MM.1S (cell line): Measurements from ENCODE around the gene GOLPH3.

Experiments used
- DNase-seq: peaks from one replicate; pipeline ENCODE4 v3.0.0-alpha.2; 2015
- H2AFZ ChIP-seq: fragments of 300-600 bp; sonication (generic); 2 replicates; pipeline ENCODE4 v1.6.0; 2016; ENCODE audit warnings: antibody characterized with exemption, low read length
- H3F3A ChIP-seq: fragments of 300-600 bp; sonication (generic); 2 replicates; pipeline ENCODE4 v1.6.1; 2016; ENCODE audit warnings: mild to moderate bottlenecking, antibody characterized with exemption, low read length, moderate library complexity, mixed read lengths; ENCODE audit not compliant: insufficient read depth
- H3K27ac ChIP-seq: fragments of 300-600 bp; sonication (generic); 2 replicates; pipeline ENCODE4 v1.5.1; 2016; ENCODE audit warnings: mild to moderate bottlenecking, low read length
- H3K27me3 ChIP-seq: fragments of 300-600 bp; sonication (generic); replicated peaks from 2 replicates; pipeline ENCODE4 v1.6.0; 2016; ENCODE audit warnings: low read length; ENCODE audit not compliant: insufficient read depth
- H3K36me3 ChIP-seq: fragments of 300-600 bp; sonication (generic); replicated peaks from 2 replicates; pipeline ENCODE4 v1.6.1; 2016; ENCODE audit warnings: mild to moderate bottlenecking, low read length, mixed read lengths; ENCODE audit not compliant: insufficient read depth
- H3K4me1 ChIP-seq: fragments of 300-600 bp; sonication (generic); 2 replicates; pipeline ENCODE4 v1.6.1; 2016; ENCODE audit warnings: low read length, mixed read lengths
- H3K4me2 ChIP-seq: fragments of 300-600 bp; sonication (generic); 2 replicates; pipeline ENCODE4 v1.6.0; 2016; ENCODE audit warnings: low read depth, low read length
- H3K4me3 ChIP-seq: fragments of 300-600 bp; sonication (generic); 2 replicates; pipeline ENCODE4 v1.5.1; 2016; ENCODE audit warnings: low read length, mixed read lengths
- H3K79me2 ChIP-seq: fragments of 300-600 bp; sonication (generic); 2 replicates; pipeline ENCODE4 v1.6.1; 2016; ENCODE audit warnings: mixed run types, low read length, mixed read lengths
- H3K9ac ChIP-seq: fragments of 300-600 bp; sonication (generic); 2 replicates; pipeline ENCODE4 v1.6.1; 2016; ENCODE audit warnings: low read length, mixed read lengths
- H3K9me2 ChIP-seq: fragments of 300-600 bp; sonication (generic); replicated peaks from 2 replicates; pipeline ENCODE4 v1.6.1; 2016; ENCODE audit warnings: mild to moderate bottlenecking, low read length, mixed read lengths; ENCODE audit not compliant: insufficient read depth
- H3K9me3 ChIP-seq: fragments of 300-600 bp; sonication (generic); replicated peaks from 2 replicates; pipeline ENCODE4 v1.6.1; 2016; ENCODE audit warnings: mild to moderate bottlenecking, low read length, mixed read lengths; ENCODE audit not compliant: insufficient read depth
- H4K20me1 ChIP-seq: fragments of 300-600 bp; sonication (generic); 2 replicates; pipeline ENCODE4 v1.6.1; 2016; ENCODE audit warnings: mild to moderate bottlenecking, low read length, moderate library complexity, mixed read lengths; ENCODE audit not compliant: insufficient read depth
- EZH2 ChIP-seq: fragments of 300-600 bp; sonication (generic); optimal IDR thresholded peaks from 2 replicates; pipeline ENCODE3; 2017; ENCODE audit warnings: low read depth, mild to moderate bottlenecking, antibody characterized with exemption, low read length, mixed read lengths
- EZH2phosphoT487 ChIP-seq: fragments of 300-600 bp; sonication (generic); IDR thresholded peaks from 2 replicates; pipeline ENCODE4 v1.6.1; 2018; ENCODE audit warnings: antibody characterized with exemption, low read length
- TF ChIP-seq, protein P1 (sequence below): fragments of 300-600 bp; sonication (generic); IDR thresholded peaks from 2 replicates; pipeline ENCODE4 v1.5.1; 2016; ENCODE audit warnings: antibody characterized with exemption, low read length, mixed read lengths

Gene GOLPH3

DNA sequence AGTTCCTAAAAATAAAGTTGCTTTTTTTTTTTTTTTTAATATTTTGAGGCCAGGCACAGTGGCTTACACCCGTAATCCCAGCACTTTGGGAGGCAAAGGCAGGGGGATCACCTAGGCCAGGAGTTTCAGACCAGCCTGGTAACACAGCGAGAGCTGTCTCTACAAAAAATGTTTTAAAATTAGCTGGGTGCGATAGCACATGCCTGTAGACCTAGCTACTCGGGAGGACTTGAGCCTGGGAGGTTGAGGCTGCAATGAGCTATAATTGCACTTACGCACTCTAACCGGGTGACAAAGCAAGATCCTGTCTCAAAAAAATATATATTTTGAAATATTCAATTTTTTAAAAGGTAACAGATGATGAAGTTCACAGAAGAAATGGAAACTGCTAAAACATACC, 22.9 kb downstream of the GOLPH3 start:
- Histone ChIP-seq H3K27me3 (no peaks in the 10 kb centered on the region), H3K9me2 (no peaks in the 10 kb centered on the region), H3K9me3 (no peaks in the 10 kb centered on the region), H3F3A (peaks cover 8% of the 10 kb centered on the region; the same call in 1 of the 2 replicates), H3K4me1 (peaks cover 18% of the 10 kb centered on the region), H3K27ac (no peak overlapping the region), H3K4me3 (no peak overlapping the region), H3K36me3 (peaks cover 3% of the 10 kb centered on the region; the same call in 1 of the 2 replicates), H4K20me1 (peaks cover 68% of the 10 kb centered on the region), H3K4me2 (no peak overlapping the region), H2AFZ (no peak overlapping the region), H3K79me2 (peaks cover 100% of the 10 kb centered on the region), H3K9ac (no peak overlapping the region)
- TF ChIP-seq, protein P1, sequence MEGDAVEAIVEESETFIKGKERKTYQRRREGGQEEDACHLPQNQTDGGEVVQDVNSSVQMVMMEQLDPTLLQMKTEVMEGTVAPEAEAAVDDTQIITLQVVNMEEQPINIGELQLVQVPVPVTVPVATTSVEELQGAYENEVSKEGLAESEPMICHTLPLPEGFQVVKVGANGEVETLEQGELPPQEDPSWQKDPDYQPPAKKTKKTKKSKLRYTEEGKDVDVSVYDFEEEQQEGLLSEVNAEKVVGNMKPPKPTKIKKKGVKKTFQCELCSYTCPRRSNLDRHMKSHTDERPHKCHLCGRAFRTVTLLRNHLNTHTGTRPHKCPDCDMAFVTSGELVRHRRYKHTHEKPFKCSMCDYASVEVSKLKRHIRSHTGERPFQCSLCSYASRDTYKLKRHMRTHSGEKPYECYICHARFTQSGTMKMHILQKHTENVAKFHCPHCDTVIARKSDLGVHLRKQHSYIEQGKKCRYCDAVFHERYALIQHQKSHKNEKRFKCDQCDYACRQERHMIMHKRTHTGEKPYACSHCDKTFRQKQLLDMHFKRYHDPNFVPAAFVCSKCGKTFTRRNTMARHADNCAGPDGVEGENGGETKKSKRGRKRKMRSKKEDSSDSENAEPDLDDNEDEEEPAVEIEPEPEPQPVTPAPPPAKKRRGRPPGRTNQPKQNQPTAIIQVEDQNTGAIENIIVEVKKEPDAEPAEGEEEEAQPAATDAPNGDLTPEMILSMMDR: no peak
- TF ChIP-seq EZH2 (no peak), EZH2phosphoT487 (no peak)
- DNase-seq: no peak

DNA sequence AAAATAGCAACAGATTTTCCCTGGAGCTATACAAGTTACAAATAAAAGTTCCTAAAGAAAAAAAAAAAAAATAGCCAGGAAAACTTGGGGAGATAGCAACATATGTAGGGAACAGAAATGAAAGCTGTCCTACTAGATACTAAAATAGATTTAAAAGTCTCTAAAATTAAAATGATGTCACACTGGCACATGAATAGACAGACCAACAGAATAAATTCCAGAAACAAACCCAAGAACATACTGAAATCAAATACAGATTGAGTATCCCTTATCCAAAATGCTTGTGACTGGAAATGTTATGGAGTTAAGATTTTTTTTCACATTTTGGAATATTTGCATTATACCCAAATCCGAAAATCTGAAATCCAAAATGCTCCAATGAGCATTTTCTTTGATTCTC, 23.8 kb downstream of the GOLPH3 start:
- TF ChIP-seq EZH2phosphoT487 (no peak), EZH2 (no peak)
- TF ChIP-seq, protein P1: no peak

DNA sequence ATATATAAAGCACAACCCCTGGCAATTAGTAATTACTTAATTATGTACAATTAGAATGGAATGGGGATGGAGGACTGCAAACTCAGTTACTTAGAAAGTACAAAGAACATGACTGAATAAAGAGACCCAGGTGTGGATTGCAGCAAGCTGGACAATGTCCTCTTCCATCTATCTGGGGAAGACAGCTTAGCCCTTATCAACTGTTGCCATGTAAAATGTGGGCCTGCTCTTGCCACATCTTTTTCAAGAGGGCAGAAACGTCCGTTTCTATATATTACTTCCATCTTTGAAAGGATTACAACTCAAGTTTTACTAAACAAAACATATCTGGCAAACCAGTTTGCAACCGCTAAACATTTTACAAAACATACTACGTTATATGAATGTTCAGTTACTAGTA, 26.2 kb downstream of the GOLPH3 start:
- Histone ChIP-seq H3K9me2 (no peaks in the 10 kb centered on the region), H3K27me3 (no peaks in the 10 kb centered on the region), H3K79me2 (peaks cover 96% of the 10 kb centered on the region), H3K36me3 (peaks cover 2% of the 10 kb centered on the region; the same call in 1 of the 2 replicates), H3K4me3 (no peak overlapping the region), H3K27ac (no peak overlapping the region), H3F3A (no peaks in the 10 kb centered on the region), H3K9me3 (no peaks in the 10 kb centered on the region), H3K9ac (no peak overlapping the region), H3K4me1 (no peaks in the 10 kb centered on the region), H3K4me2 (no peak overlapping the region), H4K20me1 (peaks cover 77% of the 10 kb centered on the region), H2AFZ (no peak overlapping the region)
- TF ChIP-seq, protein P1: no peak
- TF ChIP-seq EZH2phosphoT487 (no peak), EZH2 (no peak)
- no peak for DNase-seq

More for the DNA sequence above, 23.8 kb downstream of the GOLPH3 start:
- no peak overlapping the region for H3K4me2 ChIP-seq
- DNase-seq: no peak
- H3F3A ChIP-seq: peaks cover 7% of the 10 kb centered on the region; the same call in 1 of the 2 replicates
- H3K27me3 ChIP-seq: no peaks in the 10 kb centered on the region
- H3K79me2 ChIP-seq: peaks cover 100% of the 10 kb centered on the region
- no peaks in the 10 kb centered on the region for H3K9me2 ChIP-seq
- H3K27ac ChIP-seq: no peak overlapping the region
- peaks cover 76% of the 10 kb centered on the region for H4K20me1 ChIP-seq
- peaks cover 16% of the 10 kb centered on the region for H3K4me1 ChIP-seq
- H2AFZ ChIP-seq: no peak overlapping the region
- no peak overlapping the region for H3K9ac ChIP-seq
- no peak overlapping the region for H3K4me3 ChIP-seq
- H3K36me3 ChIP-seq: peaks cover 3% of the 10 kb centered on the region; the same call in 1 of the 2 replicates
- no peaks in the 10 kb centered on the region for H3K9me3 ChIP-seq
